SK-N-SH treated with all-trans-retinoic acid at 6 μM for 48 hours (cell line): ENCODE results near the gene SPATA20.

ENCODE experiments used
- ATAC-seq: fragments of 200-7000 bp; cut with Tn5 transposase; 3 replicates; pipeline ENCODE4 v1.9.1; 2020; ENCODE audit warnings: mild to moderate bottlenecking, moderate library complexity
- BACH2 ChIP-seq: fragments of 250-450 bp; sonication (Bioruptor Pico); IDR thresholded peaks from 2 replicates; pipeline ENCODE4 v1.9.0; 2021; ENCODE audit warnings: mild to moderate bottlenecking, borderline replicate concordance
- ESRRG ChIP-seq: fragments of 250-450 bp; sonication (Bioruptor Pico); IDR thresholded peaks from 2 replicates; pipeline ENCODE4 v1.6.1; 2021; ENCODE audit warnings: mild to moderate bottlenecking
- GLIS3 ChIP-seq: fragments of 250-450 bp; sonication (Bioruptor Pico); IDR thresholded peaks from 2 replicates; pipeline ENCODE4 v1.5.0; 2020; ENCODE audit warnings: mild to moderate bottlenecking, moderate library complexity
- ISL1 ChIP-seq: fragments of 250-450 bp; sonication (Bioruptor Pico); IDR thresholded peaks from 2 replicates; pipeline ENCODE4 v2.1.2; 2022; ENCODE audit warnings: mild to moderate bottlenecking, moderate library complexity
- OSR1 ChIP-seq: fragments of 250-450 bp; sonication (Bioruptor Pico); IDR thresholded peaks from 2 replicates; pipeline ENCODE4 v1.8.0; 2022; ENCODE audit warnings: moderate library complexity, mild to moderate bottlenecking, inconsistent platforms
- PPARA ChIP-seq: fragments of 250-450 bp; sonication (Bioruptor Pico); IDR thresholded peaks from 2 replicates; pipeline ENCODE4 v1.5.0; 2020; ENCODE audit warnings: mild to moderate bottlenecking, borderline replicate concordance
- RARB ChIP-seq: fragments of 250-450 bp; sonication (Bioruptor Pico); IDR thresholded peaks from 2 replicates; pipeline ENCODE4 v1.8.0; 2021; ENCODE audit warnings: mild to moderate bottlenecking, moderate library complexity
- SNAI2 ChIP-seq: fragments of 250-450 bp; sonication (Bioruptor Pico); IDR thresholded peaks from 2 replicates; pipeline ENCODE4 v1.5.0; 2020; ENCODE audit warnings: mild to moderate bottlenecking, moderate library complexity
- TCF4 ChIP-seq: fragments of 250-450 bp; sonication (Bioruptor Pico); IDR thresholded peaks from 2 replicates; pipeline ENCODE4 v1.8.0; 2021; ENCODE audit warnings: mild to moderate bottlenecking, moderate library complexity, borderline replicate concordance
- TOX ChIP-seq: fragments of 250-450 bp; sonication (Bioruptor Pico); IDR thresholded peaks from 2 replicates; pipeline ENCODE4 v1.8.0; 2021; ENCODE audit warnings: mild to moderate bottlenecking, moderate library complexity, borderline replicate concordance
- ZC3H10 ChIP-seq: fragments of 250-450 bp; sonication (Bioruptor Pico); IDR thresholded peaks from 2 replicates; pipeline ENCODE4 v1.5.1; 2021; ENCODE audit warnings: mild to moderate bottlenecking, moderate library complexity
- ZFP30 ChIP-seq: fragments of 450-650 bp; formaldehyde crosslinking; IDR thresholded peaks from 2 replicates; pipeline ENCODE4 v1.5.0; 2022; ENCODE audit warnings: mild to moderate bottlenecking, moderate library complexity
- ZNF565 ChIP-seq: fragments of 450-650 bp; formaldehyde crosslinking; conservative IDR thresholded peaks from 2 replicates; pipeline ENCODE4 v1.5.0; 2020; ENCODE audit warnings: low read depth, mild to moderate bottlenecking, moderate library complexity
- ZNF70 ChIP-seq: fragments of 450-650 bp; formaldehyde crosslinking; IDR thresholded peaks from 2 replicates; pipeline ENCODE4 v1.5.0; 2020; ENCODE audit warnings: mild to moderate bottlenecking, moderate library complexity
- ZNF8 ChIP-seq: fragments of 450-650 bp; formaldehyde crosslinking; IDR thresholded peaks from 2 replicates; pipeline ENCODE4 v1.5.0; 2020; ENCODE audit warnings: mild to moderate bottlenecking, moderate library complexity
- TF ChIP-seq, protein P1 (sequence below): fragments of 250-450 bp; sonication (Bioruptor Pico); IDR thresholded peaks from 2 replicates; pipeline ENCODE4 v1.5.0; 2020; ENCODE audit warnings: mild to moderate bottlenecking, moderate library complexity
- TF ChIP-seq, protein P2 (sequence below): fragments of 250-450 bp; sonication (Bioruptor Pico); IDR thresholded peaks from 2 replicates; pipeline ENCODE4 v1.8.0; 2020; ENCODE audit warnings: mild to moderate bottlenecking, moderate library complexity, borderline replicate concordance
- TF ChIP-seq, protein P3 (sequence below): fragments of 250-450 bp; sonication (Bioruptor Pico); IDR thresholded peaks from 2 replicates; pipeline ENCODE4 v1.8.0; 2021; ENCODE audit warnings: low read depth, mild to moderate bottlenecking, moderate library complexity, borderline replicate concordance
- TF ChIP-seq, protein P4 (sequence below): fragments of 250-450 bp; sonication (Bioruptor Pico); IDR thresholded peaks from 2 replicates; pipeline ENCODE4 v1.5.1; 2021; ENCODE audit warnings: mild to moderate bottlenecking, moderate library complexity
- TF ChIP-seq, protein P5 (sequence below): fragments of 250-450 bp; sonication (Bioruptor Pico); IDR thresholded peaks from 2 replicates; pipeline ENCODE4 v1.5.1; 2020; ENCODE audit warnings: low read depth, mild to moderate bottlenecking, moderate library complexity

Gene SPATA20

DNA sequence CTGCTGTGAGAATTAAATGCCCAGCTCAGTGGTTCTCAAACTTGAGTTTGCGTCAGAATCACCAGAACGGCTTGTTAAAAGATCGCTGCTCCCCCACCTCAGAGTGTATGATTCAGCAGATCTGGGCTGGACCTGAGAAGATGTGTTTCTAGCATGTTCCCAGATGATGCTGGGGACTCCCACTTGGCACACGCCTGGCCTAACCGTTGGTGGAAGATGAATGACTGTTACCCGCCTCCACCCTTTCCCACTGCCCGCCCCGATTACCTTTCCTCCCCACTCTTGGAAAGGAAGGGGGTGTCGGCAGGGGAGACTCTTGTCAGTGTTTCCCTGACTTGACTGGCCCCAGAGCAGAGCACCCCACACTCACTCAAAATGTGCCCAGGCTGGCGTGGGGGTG lies 58.5 kb downstream of the SPATA20 start:
- TF ChIP-seq, protein P1, sequence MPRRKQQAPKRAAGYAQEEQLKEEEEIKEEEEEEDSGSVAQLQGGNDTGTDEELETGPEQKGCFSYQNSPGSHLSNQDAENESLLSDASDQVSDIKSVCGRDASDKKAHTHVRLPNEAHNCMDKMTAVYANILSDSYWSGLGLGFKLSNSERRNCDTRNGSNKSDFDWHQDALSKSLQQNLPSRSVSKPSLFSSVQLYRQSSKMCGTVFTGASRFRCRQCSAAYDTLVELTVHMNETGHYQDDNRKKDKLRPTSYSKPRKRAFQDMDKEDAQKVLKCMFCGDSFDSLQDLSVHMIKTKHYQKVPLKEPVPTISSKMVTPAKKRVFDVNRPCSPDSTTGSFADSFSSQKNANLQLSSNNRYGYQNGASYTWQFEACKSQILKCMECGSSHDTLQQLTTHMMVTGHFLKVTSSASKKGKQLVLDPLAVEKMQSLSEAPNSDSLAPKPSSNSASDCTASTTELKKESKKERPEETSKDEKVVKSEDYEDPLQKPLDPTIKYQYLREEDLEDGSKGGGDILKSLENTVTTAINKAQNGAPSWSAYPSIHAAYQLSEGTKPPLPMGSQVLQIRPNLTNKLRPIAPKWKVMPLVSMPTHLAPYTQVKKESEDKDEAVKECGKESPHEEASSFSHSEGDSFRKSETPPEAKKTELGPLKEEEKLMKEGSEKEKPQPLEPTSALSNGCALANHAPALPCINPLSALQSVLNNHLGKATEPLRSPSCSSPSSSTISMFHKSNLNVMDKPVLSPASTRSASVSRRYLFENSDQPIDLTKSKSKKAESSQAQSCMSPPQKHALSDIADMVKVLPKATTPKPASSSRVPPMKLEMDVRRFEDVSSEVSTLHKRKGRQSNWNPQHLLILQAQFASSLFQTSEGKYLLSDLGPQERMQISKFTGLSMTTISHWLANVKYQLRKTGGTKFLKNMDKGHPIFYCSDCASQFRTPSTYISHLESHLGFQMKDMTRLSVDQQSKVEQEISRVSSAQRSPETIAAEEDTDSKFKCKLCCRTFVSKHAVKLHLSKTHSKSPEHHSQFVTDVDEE: no peak
- TF ChIP-seq ZNF565 (CRISPR knock-in tag): no peak
- TF ChIP-seq, protein P2, sequence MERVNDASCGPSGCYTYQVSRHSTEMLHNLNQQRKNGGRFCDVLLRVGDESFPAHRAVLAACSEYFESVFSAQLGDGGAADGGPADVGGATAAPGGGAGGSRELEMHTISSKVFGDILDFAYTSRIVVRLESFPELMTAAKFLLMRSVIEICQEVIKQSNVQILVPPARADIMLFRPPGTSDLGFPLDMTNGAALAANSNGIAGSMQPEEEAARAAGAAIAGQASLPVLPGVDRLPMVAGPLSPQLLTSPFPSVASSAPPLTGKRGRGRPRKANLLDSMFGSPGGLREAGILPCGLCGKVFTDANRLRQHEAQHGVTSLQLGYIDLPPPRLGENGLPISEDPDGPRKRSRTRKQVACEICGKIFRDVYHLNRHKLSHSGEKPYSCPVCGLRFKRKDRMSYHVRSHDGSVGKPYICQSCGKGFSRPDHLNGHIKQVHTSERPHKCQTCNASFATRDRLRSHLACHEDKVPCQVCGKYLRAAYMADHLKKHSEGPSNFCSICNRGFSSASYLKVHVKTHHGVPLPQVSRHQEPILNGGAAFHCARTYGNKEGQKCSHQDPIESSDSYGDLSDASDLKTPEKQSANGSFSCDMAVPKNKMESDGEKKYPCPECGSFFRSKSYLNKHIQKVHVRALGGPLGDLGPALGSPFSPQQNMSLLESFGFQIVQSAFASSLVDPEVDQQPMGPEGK: no peak
- no peak for TF ChIP-seq ESRRG (CRISPR knock-in tag)
- TF ChIP-seq, protein P3, sequence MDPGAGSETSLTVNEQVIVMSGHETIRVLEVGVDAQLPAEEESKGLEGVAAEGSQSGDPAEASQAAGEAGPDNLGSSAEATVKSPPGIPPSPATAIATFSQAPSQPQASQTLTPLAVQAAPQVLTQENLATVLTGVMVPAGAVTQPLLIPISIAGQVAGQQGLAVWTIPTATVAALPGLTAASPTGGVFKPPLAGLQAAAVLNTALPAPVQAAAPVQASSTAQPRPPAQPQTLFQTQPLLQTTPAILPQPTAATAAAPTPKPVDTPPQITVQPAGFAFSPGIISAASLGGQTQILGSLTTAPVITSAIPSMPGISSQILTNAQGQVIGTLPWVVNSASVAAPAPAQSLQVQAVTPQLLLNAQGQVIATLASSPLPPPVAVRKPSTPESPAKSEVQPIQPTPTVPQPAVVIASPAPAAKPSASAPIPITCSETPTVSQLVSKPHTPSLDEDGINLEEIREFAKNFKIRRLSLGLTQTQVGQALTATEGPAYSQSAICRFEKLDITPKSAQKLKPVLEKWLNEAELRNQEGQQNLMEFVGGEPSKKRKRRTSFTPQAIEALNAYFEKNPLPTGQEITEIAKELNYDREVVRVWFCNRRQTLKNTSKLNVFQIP (CRISPR knock-in tag): no peak
- TF ChIP-seq ZNF70 (CRISPR knock-in tag): no peak
- TF ChIP-seq SNAI2 (CRISPR knock-in tag): no peak
- no peak for TF ChIP-seq TCF4 (CRISPR knock-in tag)
- no peak for TF ChIP-seq ISL1 (CRISPR knock-in tag)
- TF ChIP-seq ZFP30 (CRISPR knock-in tag): no peak
- TF ChIP-seq GLIS3 (CRISPR knock-in tag): no peak
- no peak for TF ChIP-seq ZC3H10 (CRISPR knock-in tag)
- no peak for TF ChIP-seq BACH2
- TF ChIP-seq, protein P4, sequence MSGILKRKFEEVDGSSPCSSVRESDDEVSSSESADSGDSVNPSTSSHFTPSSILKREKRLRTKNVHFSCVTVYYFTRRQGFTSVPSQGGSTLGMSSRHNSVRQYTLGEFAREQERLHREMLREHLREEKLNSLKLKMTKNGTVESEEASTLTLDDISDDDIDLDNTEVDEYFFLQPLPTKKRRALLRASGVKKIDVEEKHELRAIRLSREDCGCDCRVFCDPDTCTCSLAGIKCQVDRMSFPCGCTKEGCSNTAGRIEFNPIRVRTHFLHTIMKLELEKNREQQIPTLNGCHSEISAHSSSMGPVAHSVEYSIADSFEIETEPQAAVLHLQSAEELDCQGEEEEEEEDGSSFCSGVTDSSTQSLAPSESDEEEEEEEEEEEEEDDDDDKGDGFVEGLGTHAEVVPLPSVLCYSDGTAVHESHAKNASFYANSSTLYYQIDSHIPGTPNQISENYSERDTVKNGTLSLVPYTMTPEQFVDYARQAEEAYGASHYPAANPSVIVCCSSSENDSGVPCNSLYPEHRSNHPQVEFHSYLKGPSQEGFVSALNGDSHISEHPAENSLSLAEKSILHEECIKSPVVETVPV (CRISPR knock-in tag): no peak
- TF ChIP-seq ZNF8: no peak
- TF ChIP-seq, protein P5, sequence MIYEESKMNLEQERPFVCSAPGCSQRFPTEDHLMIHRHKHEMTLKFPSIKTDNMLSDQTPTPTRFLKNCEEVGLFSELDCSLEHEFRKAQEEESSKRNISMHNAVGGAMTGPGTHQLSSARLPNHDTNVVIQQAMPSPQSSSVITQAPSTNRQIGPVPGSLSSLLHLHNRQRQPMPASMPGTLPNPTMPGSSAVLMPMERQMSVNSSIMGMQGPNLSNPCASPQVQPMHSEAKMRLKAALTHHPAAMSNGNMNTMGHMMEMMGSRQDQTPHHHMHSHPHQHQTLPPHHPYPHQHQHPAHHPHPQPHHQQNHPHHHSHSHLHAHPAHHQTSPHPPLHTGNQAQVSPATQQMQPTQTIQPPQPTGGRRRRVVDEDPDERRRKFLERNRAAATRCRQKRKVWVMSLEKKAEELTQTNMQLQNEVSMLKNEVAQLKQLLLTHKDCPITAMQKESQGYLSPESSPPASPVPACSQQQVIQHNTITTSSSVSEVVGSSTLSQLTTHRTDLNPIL: no peak
- TF ChIP-seq OSR1 (CRISPR knock-in tag): no peak
- no peak for TF ChIP-seq TOX (CRISPR knock-in tag)
- TF ChIP-seq PPARA (CRISPR knock-in tag): no peak
- TF ChIP-seq RARB (CRISPR knock-in tag): no peak
- ATAC-seq: no peak
